Stimulated activated CD8-positive, alpha-beta memory T cell treated with anti-CD3 and anti-CD28 coated beads, Interleukin-15, amount 100 ng/mL, for 4 hours (primary cell): ENCODE results near the gene BRIX1.
"Not testable (repeated sequence)": the region's sequence is repeated elsewhere in the genome, so short reads cannot be mapped to it uniquely, and the experiment has no call there.

ENCODE experiments used
- DNase-seq, 2 donors: peaks; one replicate each; pipeline ENCODE4 v3.0.0-alpha.2; 2020; ENCODE audit warnings: low read depth in 2 of 2

The BRIX1 gene

DNA sequence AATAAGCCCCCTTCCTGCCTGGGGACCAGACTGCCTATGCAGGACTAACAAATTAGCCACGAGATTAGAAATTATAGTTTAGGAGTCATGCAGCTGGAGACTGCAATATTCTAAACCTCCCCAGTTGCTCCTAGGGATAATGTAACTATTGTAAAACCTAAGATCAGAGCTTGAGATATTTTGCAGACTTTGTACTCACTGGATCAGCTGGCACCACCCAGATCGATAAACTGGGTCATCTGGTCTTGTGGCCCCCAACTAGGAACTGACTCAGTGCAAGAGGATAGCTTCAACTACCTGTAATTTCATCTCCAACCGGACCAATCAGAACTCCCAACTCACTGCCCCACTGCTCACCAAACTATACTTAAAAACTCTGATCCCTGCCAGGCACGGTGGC lies 52.0 kb downstream of the BRIX1 start:
- no peak for DNase-seq

DNA sequence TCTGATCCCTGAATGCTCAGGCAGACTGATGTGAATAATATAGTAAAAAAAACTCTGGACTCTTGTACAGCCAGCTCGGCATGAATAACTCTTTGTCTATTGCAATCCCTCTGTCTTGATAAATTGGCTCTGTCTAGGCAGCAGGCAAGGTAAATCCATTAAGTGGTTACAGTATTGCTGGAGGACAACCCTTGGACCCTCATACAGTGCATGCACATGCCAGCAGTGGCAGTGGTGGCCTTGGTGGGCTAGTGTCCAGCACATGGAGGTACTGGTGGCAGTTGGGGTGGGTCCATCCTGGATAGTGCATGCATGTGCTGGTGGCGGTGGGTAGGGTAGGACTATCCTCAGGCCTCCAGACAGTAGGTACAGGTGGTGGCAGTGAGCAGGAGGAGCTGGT lies 52.7 kb downstream of the BRIX1 start:
- no peak for DNase-seq

DNA sequence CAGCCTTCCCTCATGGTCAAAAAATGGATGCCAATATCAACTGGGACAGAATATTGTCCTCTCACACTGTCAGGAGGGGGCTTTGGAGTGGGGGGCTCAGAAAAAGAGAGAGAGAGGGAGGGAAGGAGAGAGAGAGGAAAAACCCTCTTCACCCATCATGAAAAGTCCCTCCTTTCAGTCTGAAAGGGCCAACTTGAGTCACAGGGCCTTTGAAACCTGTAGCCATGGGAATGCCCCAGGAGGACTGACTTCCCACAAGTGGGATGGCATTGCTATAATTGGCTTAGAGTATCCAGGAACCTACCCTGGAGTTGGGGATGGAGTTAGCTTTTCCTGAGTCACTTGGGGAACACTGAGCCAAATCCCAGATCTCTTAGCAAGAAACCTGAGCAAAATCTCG lies 55.0 kb downstream of the BRIX1 start:
- no peak for DNase-seq

DNA sequence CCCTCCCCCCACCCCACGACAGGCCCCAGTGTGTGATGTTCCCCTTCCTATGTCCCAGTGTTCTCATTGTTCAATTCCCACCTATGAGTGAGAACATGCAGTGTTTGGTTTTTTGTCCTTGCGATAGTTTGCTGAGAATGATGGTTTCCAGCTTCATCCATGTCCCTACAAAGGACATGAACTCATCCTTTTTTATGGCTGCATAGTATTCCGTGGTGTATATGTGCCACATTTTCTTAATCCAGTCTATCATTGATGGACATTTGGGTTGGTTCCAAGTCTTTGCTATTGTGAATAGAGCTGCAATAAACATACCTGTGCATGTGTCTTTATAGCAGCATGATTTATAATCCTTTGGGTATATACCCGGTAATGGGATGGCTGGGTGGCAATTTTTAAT lies 56.1 kb downstream of the BRIX1 start:
- DNase-seq, result not testable (repeated sequence)
